HS-5 (cell line): ENCODE data around the gene SMIM5.
A peak's percentile ranks its signal among the peaks of the same experiment; 100 is the strongest.
"Not testable (repeated sequence)": the region's sequence is repeated elsewhere in the genome, so short reads cannot be mapped to it uniquely, and the experiment has no call there.

Experiments used
- DNase-seq: peaks from one replicate; pipeline ENCODE4 v3.0.0-alpha.2; 2012; ENCODE audit warnings: low read depth

SMIM5 gene

DNA sequence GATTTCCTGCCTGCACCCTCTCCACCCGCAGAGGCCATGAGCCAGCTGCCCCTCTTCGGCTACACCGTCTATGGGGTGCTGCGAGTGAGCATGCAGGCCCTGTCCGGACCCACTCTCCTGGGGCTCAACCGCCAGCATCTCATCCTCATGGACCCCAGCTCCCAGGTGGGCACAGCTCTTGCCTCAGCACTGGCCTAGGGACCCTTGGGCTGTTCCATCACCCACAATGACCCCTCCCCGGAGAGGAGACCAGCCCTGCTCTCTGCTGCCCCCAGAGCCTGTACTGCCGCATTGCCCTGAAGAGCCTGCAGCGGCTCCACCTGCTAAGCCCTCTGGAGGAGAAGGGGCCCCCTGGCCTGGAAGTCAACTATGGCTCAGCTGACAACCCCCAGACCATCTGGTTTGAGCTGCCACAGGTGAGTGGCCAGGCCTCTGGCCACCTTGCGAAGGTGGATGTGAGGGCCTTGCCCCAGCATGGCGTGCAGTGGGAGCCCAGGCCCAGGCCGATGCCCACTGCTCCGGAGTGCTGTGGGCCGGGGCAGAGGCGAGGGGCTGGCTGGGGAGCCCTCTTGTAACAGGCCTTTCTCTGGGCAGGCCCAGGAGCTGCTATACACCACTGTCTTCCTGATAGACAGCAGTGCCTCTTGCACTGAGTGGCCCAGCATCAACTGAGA lies 7.3 kb upstream of the SMIM5 start:
- no peak for DNase-seq

DNA sequence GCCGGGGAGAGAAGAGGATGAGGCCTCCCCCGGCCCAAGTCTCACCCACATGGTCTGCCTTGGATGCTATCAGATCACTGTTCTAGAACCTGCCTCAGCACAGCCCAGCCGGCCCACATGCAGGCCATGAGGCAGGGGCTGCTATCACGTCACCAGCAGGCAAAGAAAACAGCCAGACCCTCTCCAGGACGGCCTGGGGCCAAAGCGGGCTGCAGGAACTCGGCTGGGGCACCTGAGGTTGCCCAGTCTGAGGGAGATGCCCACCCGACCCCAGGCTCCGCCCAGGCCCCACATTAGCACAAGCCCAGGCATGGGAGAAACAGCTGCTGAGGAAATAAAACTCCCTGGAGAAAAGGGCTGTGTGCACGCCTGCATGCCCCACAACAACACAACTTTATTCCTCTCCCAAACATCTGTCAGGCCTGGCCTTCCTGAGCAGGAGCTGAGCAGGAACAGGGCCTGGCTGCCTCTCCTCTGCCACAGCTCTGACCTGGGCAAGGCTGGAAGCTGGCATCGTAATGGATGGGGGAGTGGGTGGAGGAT lies 6.7 kb upstream of the SMIM5 start:
- no peak for DNase-seq

DNA sequence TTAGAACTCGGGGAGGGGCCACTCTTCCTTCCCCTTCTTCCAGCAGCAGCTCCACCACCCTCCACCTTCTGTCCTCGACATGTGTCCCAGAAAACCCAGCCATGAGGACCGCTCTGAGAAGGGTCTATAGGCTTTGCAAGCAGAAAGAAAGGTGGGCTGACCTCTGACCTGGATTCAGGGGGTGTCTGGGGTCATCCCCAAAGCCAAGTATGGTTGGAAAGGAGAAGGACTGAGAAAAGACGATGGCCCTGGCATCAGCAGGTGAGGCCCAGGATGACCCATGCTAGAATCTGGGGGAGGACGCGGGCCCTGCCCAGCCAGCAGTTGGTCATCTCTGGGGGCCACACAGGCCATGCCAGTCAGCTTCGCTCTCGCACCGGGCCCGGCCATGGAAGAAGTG lies 6.1 kb upstream of the SMIM5 start:
- no peak for DNase-seq

DNA sequence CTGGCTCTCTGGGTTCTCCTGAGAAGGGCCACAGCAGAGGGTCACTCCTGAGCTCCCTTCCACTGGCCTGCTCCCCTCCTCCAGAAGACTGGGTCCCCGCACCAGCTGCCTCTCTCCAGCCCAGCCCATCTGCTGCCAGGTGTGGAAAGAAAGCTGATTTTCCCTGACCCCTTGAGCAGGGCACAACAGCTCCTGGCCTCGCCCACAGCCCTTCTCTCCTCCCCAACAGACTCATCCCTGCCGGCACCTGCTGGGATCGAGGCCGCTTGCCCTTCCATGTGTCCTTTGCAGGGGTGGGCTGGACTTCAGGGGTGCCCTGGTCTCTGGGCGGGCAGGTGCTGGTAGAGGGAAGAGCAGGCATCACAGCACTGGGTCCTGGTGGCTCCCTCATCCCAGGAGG lies 4.8 kb upstream of the SMIM5 start:
- no peak for DNase-seq

DNA sequence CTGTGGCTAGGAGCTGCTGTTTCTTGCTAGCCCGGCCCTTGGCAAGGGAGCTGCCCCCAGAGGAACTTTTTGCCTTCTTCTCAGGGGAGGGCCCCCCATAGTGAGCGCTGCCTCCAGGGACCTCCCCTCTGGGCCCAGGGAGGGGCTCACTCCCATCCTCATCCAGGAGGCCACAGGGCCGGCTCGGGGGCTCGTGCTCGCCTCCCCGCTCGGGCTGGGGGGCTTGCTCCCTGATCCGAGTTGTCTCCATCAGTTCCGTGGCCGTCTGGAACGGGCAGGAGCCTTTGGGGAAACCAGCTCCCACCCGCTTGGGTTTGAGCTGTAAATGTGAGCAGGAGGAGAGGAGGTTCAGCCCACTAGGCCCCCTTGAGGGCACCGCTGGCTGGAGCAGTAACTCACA lies 4.1 kb upstream of the SMIM5 start:
- DNase-seq, result no peak

DNA sequence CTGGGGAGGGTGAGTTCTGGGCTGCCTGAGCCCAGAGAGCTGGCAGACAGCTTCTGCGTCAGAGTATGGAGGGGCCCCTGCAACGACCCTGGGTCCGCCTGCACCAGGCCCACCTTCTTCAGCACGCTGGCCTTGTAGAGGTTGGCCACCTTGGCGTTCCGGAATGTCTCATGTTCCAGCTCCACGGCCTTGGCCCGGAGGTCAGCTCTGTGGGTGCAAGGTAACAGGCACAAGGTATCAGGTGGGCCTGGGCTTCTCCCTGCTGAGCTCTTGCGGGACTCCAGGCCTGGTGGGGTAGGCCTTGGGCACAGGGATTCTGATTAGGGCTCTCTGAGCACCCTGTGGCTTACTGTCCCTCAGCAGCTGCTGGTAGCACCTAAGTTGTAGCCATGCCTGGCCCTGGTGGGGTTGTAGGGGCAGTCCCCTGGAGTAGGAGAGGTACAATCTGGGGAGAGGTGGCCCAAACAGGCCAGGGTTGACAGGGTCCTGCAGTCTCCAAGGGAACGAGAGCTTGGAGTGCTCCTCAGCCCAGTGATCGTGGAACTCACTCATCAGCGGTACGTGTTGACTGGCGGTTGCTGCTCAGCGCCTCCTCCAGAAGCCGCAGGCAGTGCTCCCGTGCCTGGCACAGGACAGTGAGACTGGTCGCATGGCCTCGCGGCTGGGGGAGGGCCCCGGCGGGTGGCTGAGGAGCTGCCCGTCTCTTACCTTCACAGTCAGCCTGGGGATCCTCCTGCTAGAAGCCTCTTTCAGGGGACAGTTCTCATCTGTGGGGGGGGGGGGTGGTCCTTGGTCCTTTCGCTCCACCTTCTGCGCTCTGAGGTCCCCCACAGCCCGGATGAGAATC lies 2.9 kb upstream of the SMIM5 start:
- no peak for DNase-seq

DNA sequence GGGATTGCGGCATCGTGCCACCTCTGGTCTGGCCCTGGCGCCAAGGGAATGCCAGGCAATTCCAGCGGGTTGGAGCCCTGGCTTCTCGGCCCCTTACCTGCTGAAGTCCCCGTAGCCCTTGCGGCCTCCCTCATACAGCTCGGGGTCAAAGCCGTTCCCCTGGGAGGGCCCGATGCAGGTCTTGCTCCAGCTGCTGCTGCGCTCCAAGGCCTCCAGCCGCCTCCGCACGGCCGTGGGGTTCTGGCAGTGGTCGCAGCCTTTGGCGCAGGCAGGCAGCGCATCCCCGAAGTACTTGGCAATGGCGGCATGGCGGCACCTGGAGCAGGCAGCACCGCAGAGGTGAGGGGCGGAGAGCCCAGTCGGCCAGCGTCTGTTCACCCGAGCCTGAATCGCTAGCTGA lies 1.9 kb upstream of the SMIM5 start:
- no peak for DNase-seq

DNA sequence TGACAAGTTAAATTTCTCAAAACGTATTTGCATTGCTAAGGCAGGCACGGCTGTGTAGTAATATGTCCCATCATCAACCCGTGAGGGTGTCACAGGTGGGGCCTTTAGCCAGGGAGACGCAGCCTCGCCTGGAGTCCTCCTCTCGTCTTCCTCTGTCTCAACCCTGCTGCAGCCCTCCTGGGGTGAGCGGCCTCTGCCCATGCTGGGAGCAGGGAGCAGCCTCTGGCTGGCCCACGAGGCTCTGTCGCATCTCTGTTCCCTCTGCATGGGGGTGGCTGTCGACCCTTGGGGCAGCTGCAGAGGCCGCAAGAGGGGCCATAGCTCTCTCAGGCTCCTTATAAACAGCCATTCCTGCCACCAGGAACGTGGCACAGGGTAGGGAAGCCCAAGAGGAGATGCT lies 806 bp upstream of the SMIM5 start:
- DNase-seq, result no peak

DNA sequence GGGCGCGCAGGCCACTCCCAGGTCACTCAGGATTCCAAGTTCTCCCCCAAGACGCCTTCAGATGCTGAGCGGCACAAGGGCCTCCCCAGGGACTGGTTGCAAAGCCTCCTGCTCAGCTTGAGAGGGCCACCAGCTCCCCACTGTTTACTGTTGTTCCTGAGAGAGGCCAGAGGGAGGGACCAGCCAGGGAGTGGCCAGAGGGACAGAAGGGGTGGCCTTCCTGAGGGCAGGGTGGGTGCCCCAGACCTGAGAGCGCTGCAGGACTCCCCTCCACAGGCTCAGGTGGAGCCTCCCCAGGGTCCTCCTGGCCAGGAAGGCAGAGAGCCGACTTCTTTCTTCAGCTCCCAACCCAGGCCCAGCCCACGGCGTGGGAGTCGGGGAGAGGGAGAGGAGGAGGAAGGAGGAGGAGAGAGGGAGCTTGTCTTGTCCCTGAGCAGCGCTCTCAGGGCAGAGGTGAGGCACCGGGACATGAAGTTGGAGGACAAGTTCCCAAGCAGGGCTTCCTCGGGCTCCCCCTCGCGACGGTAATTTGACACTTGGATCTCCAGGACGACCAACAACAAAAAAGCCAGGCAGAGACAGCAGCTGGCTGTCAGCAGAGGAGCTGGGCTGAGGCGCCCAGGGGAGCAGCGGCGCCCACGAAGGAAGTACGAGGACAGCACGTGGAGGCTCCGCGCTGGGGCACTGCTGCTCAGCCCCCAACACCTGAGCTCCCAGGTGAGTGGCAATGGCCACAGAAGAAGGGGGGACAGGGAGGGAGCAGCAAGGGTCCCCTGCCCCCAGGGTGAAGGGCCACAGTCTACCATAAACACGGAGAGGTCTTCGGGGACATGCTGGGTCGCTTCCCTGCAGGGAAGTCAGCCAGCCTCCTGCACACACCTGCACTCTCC lies 497 bp downstream of the SMIM5 start:
- peak; percentile 41 for DNase-seq

DNA sequence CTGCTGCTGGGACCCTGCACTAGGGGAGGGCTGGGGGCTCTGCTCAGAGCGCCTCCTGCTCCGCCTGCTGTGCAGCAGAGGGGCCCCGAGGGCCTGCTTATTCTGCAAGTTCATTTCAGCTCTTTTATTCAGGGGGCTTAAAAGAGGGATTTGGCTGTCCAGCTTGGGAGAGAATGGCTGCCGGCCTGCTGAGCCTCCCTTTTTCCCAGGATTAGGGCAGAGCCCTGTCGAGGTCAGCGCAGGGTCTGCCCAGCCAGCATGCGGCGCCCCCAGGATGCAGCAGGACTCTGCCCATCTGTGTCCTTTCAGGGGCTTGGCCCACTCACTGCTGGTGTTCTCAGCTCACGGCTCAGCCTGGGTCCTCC lies 1.1 kb downstream of the SMIM5 start:
- no peak for DNase-seq

DNA sequence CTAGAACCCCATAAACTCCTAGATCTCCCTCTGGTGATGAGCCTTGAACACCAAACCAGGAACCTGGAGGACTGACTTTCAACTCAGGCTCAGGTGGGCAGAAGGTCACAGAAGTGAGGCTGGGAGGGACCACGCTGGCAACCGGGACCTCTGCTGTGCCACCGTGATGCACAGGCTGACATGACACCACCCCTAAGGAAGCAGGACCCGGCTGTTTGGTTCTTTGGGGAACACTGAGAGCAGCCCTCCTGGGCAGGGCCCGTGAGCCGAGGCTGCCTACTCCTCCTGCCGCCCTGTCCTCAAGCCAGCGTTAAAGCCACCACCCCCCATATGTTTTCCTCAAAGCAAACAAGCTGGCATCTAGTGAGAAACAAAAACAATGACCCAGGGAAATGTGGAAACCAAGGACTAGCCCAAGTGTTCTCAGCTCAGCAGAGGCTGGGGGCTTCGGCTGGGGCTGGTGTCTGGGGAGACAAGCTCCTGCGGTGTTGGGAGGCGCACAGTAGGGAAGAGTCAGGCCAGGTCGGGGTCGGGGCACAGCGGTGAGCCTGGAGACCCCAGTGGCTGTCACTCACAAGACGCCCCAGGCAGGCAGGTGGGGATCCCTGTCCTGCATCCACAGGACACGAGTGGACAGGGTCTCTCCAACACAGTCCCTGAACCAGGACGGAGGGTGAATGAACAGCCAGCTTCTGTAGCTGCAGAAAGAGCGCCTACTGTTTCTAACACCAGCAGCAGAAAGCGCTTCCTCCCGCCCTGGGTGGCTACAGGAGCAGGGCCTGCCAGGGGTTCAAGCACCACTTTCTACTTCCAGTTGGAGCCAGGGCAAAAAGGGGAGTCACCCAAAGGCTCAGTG lies 1.7 kb downstream of the SMIM5 start:
- no peak for DNase-seq

DNA sequence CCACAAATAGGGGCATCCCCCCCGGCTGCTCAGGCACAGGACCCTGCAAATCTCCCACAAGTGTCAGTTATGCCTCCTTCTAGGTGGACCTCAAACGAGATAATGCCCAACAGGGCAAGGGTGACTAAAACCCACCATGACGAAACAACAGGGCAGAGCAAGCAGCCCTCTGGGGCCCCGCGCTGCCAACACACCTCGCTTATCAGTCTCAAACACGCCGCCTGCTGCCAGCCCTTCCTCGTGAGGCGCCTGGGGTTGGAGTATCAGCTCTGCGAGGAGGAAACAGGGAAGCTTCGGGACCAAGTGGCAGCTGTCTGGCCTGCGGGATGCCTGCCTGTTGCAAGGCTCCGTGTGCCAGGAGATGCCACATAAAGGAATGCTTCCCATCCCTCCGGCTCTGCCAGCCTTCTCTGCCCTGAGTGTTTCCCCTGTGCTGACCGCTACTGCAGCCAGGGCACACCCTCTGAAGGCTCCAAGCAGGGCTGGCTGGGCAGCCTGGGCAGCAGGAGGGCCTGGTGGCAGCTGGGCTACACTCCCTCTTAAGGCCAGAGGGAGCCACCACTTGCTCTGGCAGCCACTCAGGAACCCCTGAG lies 2.5 kb downstream of the SMIM5 start:
- no peak for DNase-seq

DNA sequence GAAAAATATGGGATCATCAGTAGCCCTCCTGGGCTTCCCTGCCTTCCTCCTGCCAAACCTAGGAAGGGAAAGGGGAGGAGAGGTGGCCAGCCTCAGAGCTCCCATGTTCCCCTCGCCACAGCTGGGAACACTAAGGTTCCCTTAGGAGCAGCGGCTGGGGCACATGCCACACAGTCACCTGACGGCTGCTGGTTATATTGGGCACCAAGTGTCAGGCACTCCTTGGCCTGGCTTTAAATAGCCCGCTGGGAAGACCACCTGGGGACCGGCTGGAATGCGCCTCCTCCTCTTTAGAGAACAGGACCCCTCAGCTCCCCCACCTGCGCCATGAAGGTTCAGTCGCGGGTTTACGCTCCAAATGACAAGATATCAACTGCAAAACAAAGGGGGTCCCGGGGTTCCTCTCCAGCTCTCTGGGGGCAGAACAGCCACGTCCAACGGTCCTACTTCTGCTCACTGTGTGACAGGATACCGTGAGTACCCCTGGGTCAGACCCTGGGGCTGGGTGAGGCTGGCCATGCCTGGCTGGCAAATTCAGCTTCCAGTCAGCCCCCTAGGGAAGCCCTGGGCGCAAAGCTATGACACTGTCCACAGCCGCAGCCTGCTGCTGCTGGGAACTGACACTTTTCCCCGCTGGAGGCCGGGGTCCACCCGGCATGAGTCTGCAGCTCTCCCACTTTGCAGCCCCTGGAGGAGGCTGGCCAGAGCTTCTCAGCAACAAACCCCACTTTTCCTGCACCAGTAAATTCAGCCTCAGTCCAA lies 3.3 kb downstream of the SMIM5 start:
- no peak for DNase-seq

DNA sequence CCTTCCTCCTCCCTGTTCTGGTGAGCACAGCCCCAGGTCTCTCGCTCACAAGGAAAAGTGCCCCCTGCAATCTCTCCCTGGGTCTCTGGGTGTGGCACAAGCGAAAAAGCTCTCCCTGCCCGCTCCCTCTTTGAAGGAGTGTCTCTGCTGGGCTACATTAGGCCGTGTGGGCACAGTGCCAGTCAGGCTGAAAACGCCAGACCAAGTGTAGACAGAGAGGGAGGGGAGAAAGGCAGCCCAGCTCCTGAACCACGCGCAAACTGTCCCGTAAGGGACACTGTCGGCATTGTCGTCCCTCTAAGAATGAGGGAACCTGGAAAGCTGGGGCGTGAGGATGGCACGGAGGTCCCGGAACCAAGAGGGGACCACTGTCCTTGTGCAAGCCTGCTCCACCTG lies 3.9 kb downstream of the SMIM5 start:
- no peak for DNase-seq

DNA sequence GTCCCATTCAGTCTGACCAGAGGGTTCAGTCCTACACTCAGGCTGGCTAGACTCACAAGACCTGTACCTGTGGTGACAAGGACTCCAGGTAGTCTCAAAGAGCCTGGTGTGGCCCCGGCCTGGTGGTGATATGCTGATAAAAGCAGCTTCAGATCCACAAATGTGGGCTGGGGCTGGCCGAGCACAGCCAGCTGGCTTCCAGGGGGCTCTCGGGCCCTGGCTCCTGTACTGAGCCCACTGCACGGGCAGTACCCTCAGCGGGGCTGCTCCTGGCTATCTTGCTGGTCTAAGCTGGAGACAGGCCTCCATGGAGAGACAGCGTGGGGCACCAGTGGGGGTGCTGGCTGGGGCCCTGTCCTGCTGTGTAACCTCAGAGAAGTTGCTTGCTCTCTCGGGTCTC lies 4.3 kb downstream of the SMIM5 start:
- DNase-seq, result no peak

DNA sequence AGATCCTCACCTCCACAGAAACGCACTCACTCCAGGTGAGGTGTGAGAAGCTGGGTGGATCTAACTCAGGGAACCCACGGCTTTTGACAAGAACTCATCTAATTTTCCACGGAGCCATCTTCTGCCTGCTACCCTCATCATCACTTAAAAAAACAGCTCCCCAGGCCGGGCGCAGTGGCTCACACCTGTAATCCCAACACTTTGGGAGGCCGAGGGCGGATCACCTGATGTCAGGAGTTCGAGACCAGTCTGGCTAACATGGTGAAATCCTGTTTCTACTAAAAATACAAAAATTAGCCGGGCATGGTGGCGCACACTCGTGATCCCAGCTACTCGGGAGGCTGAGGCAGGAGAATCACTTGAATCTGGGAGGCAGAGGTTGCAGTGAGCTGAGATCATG lies 4.8 kb downstream of the SMIM5 start:
- DNase-seq, result not testable (repeated sequence)

DNA sequence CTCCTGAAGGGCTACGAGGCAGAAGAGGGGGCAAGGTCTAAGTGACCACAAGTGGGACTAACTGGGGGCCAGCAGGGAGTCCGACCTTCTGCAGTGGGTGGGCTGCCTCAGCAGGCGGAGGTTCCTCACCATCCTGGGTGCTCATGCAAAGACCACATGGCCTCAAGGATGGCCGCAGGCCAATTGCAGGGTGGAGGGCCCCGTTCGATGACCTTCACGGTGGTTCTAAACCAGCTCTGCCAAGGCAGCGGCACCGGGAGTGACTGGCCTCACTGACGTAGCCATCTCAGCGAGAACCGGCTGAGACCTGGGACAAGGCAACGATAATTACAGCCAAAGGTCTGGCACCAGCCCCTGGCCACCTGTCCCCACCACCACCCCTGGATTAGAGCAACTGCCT lies 5.7 kb downstream of the SMIM5 start:
- no peak for DNase-seq

DNA sequence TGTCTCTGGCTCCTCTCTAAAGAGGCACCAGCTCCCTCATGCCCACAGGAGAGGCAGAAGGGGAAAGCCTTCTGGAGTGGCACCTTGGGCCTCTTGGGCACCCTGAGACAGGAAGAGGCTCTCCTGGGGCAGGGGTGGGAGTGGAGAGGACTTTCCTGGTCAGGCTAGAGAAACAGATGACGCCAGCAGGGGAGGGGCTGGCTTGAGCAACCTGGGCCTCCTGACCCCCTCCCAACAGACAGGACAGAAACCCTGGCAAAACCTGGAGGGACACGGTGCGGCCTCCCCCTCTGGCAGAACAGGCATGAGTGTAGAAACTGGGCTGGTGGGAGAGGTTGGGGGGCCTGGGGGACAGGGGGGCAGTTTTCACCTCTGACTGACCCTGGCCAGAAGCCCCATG lies 6.1 kb downstream of the SMIM5 start:
- DNase-seq, result no peak

DNA sequence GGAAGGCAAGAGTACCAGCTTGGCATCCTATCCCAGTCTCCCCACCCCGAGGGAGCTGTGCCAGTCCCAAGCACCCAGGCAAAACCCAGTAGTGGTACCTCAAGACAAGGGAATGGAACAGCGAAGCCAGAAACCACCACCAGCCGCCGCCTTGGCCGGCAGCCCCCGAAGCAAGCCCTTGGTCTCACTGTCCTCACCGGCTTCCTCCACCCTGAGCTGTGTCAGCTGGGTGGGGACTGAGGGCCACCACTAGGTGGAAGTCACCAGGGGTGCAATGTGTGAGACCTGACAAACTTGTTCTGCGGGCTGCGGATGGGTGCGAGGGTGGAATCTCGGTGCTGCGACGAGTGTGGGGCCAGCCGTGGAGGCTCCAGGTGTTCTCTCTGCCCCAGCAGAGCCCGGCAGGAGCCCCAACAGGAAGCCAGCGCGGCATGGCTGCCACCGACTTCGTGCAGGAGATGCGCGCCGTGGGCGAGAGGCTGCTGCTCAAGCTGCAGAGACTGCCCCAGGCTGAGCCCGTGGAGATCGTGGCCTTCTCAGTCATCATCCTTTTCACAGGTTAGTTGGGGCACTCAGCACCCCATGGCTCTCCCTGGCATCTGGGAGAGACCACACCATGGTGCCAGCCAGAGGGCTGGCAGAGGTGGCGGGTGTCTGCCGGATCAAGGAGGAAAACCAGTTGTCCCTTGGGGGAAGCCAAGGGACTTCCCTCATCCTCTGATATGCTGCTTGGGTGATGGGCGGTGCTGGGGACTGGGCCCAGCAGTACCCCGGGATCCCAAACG lies 6.7 kb downstream of the SMIM5 start:
- DNase-seq, result no peak
